B cell (primary cell): ENCODE results near the gene MARK4. TPM values are rescaled to one million over a fixed set of nuclear protein-coding genes. Genes with fewer than 3 reads are reported as not detected.

ENCODE experiments used
- ATAC-seq: fragments of 200-7000 bp; cut with Tn5 transposase; one replicate; pipeline ENCODE4 v1.10.0; 2021; ENCODE audit warnings: low read depth, mild to moderate bottlenecking, moderate number of reproducible peaks, moderate library complexity
- CTCF ChIA-PET: fragments of 350-600 bp; sonication (Branson Sonifier 250); formaldehyde crosslinking; loops from one replicate; lab custom pipeline; 2021; ENCODE audit warnings: antibody characterized with exemption, inconsistent platforms; lab: Charles Lee
- POLR2A ChIA-PET: fragments of 350-600 bp; sonication (Branson Sonifier 250); formaldehyde crosslinking; loops from one replicate; lab custom pipeline; 2021; ENCODE audit warnings: antibody characterized with exemption; lab: Charles Lee
- DNase-seq: peaks from one replicate; pipeline ENCODE4 v3.0.0; 2013
- H2AFZ ChIP-seq: 2 replicates; pipeline ENCODE4 v1.6.1; 2012; ENCODE audit warnings: mild to moderate bottlenecking, low read depth, low read length; ENCODE audit not compliant: insufficient read depth, poor library complexity, severe bottlenecking
- H3K27ac ChIP-seq, 2 donors: 1 replicate in 1 of 2; 2 replicates in 1 of 2; pipeline ENCODE4 v1.5.1; 2012 to 2013; ENCODE audit warnings: low read length in 2 of 2, mild to moderate bottlenecking in 2 of 2, moderate library complexity in 1 of 2
- H3K27me3 ChIP-seq, 4 experiments: fragments of 200-600 bp in 1 of 4; sonication (generic) in 1 of 4; replicated peaks in 1 of 4; 1 replicate in 2 of 4; 2 replicates in 2 of 4; pipeline versions ENCODE4 v1.6.1 to v1.7.0; 2013 to 2016; ENCODE audit warnings: low read length in 3 of 4, mild to moderate bottlenecking in 2 of 4, mixed read lengths in 1 of 4, moderate library complexity in 1 of 4; ENCODE audit not compliant: insufficient read depth in 4 of 4, control insufficient read depth in 3 of 4; ENCODE audit errors: control extremely low read depth in 1 of 4
- H3K36me3 ChIP-seq, 2 experiments: replicated peaks in 1 of 2; 1 replicate in 1 of 2; 2 replicates in 1 of 2; pipeline versions ENCODE4 v1.6.1 to v1.7.1; 2013; ENCODE audit warnings: low read length in 1 of 2; ENCODE audit not compliant: insufficient read depth in 2 of 2, control insufficient read depth in 1 of 2; ENCODE audit errors: control extremely low read depth in 1 of 2, extremely low read depth in 1 of 2
- H3K4me1 ChIP-seq, 2 donors: fragments of 200-600 bp in 1 of 2; sonication (generic) in 1 of 2; 1 replicate in 1 of 2; 2 replicates in 1 of 2; pipeline versions ENCODE4 v1.5.1 to v1.6.1; 2013 to 2017; ENCODE audit warnings: low read length in 2 of 2; ENCODE audit not compliant: control insufficient read depth in 2 of 2, insufficient read depth in 2 of 2
- H3K4me2 ChIP-seq: replicated peaks from 2 replicates; pipeline ENCODE3; 2012; ENCODE audit warnings: mild to moderate bottlenecking, low read depth, low read length; ENCODE audit not compliant: poor library complexity, severe bottlenecking
- H3K4me3 ChIP-seq, 5 experiments: fragments of 200-600 bp in 1 of 5; sonication (generic) in 1 of 5; 1 replicate in 3 of 5; 2 replicates in 2 of 5; pipeline versions ENCODE4 v1.5.1 to v1.7.0; 2011 to 2016; ENCODE audit warnings: low read length in 4 of 5, mild to moderate bottlenecking in 4 of 5, low read depth in 2 of 5, control low read depth in 1 of 5, moderate library complexity in 1 of 5; ENCODE audit not compliant: insufficient read depth in 1 of 5; ENCODE audit errors: control extremely low read depth in 1 of 5, extremely low read depth in 1 of 5
- H3K79me2 ChIP-seq: fragments of 200-600 bp; sonication (generic); one replicate; pipeline ENCODE4 v1.6.0; 2016; ENCODE audit warnings: low read length; ENCODE audit not compliant: control insufficient read depth, insufficient read depth
- H3K9ac ChIP-seq: fragments of 200-600 bp; sonication (generic); 2 replicates; pipeline ENCODE4 v1.6.1; 2017; ENCODE audit warnings: mild to moderate bottlenecking, low read length, moderate library complexity
- H3K9me3 ChIP-seq, 3 donors: one replicate each; pipeline versions ENCODE4 v1.6.1 to v1.7.1; 2013; ENCODE audit warnings: low read length in 2 of 3; ENCODE audit not compliant: control insufficient read depth in 2 of 3, insufficient read depth in 1 of 3; ENCODE audit errors: control extremely low read depth in 1 of 3
- H4K20me1 ChIP-seq: 2 replicates; pipeline ENCODE4 v1.6.0; 2012; ENCODE audit warnings: mild to moderate bottlenecking, low read length; ENCODE audit not compliant: insufficient read depth, control insufficient read depth, poor library complexity, severe bottlenecking
- H3K27ac Mint-ChIP-seq: one replicate; pipeline ENCODE4 v1.8.0; 2021; ENCODE audit warnings: mixed read lengths
- H3K27me3 Mint-ChIP-seq: one replicate; pipeline ENCODE4 v1.8.0; 2021; ENCODE audit warnings: mixed read lengths
- H3K4me1 Mint-ChIP-seq: one replicate; pipeline ENCODE4 v1.8.0; 2021; ENCODE audit warnings: mixed read lengths
- H3K4me3 Mint-ChIP-seq: one replicate; pipeline ENCODE4 v1.8.0; 2021; ENCODE audit warnings: mixed read lengths
- H3K9me3 Mint-ChIP-seq: one replicate; pipeline ENCODE4 v1.8.0; 2022; ENCODE audit warnings: mixed read lengths; ENCODE audit not compliant: insufficient read depth
- CTCF ChIP-seq: fragments of 200-600 bp; IDR thresholded peaks from one replicate; pipeline ENCODE4 v1.8.0; 2022; ENCODE audit warnings: antibody characterized with exemption, mild to moderate bottlenecking
- EZH2 ChIP-seq: IDR thresholded peaks from 2 replicates; pipeline ENCODE4 v1.6.1; 2012; ENCODE audit warnings: borderline replicate concordance, low read depth, mild to moderate bottlenecking, moderate library complexity, low read length; ENCODE audit not compliant: insufficient read depth, poor library complexity, severe bottlenecking
- WGBS: methylation state at CpG from one replicate; pipeline ENCODE4 v1.1.5; 2013; ENCODE audit warnings: missing lambda C conversion rate; ENCODE audit not compliant: insufficient coverage; 5-methylcytosine and 5-hydroxymethylcytosine counted together
- intact Hi-C: fragments of 100-400 bp; cut with micrococcal nuclease; formaldehyde crosslinking; loops from one replicate; pipeline ENCODE4 v1.10.0; 2022
- polyA plus RNA-seq: library from polyadenylated mRNA; depleted of rRNA; stranded (reverse); fragments of >200 nt; gene quantifications from 2 replicates; pipeline ENCODE4 v1.2.3, GENCODE V29; 2012
- total RNA-seq, 2 donors: library from RNA; stranded (reverse); fragments of 120-200 nt in 1 of 2; gene quantifications; 1 replicate in 1 of 2; 2 replicates in 1 of 2; pipeline versions ENCODE4 v1.2.3 to v1.2.4, GENCODE V29; 2013 to 2022

Gene MARK4
- total and polyA plus RNA-seq, 2 donors (not counting 1 experiment from before 2014, with no cell fraction given): 13.5 to 36.2 TPM

GRCh38 chr19:45255611-45256157 lies 4.6 kb downstream of the MARK4 start:
- POLR2A ChIA-PET: no interaction called here

More at GRCh38 chr19:45255611-45256157, 4.6 kb downstream of the MARK4 start:
- Histone ChIP-seq H3K9ac (no peak overlapping the region), H3K4me1 (peaks cover 22 to 29% of the 10 kb centered on the region in 2 donors), H3K9me3 (no peaks in the 10 kb centered on the region), H3K79me2 (peaks cover 47% of the 10 kb centered on the region), H3K27ac (no peak overlapping the region), H3K27me3 (no peaks in the 10 kb centered on the region), H2AFZ (no peak overlapping the region), H4K20me1 (peaks cover 53% of the 10 kb centered on the region), H3K36me3 (peaks cover 0 to 2% of the 10 kb centered on the region in 2 experiments), H3K4me2 (no peak overlapping the region), H3K4me3 (no peak overlapping the region)
- no peaks in the 10 kb centered on the region for H3K27me3 Mint-ChIP-seq
- H3K4me3 Mint-ChIP-seq: no peak overlapping the region
- intact Hi-C loops: no loop called here
- CTCF ChIA-PET: no interaction called here
- no peak for TF ChIP-seq EZH2
- TF ChIP-seq CTCF: no peak
- DNase-seq (no peak), ATAC-seq (no peak)
- H3K9me3 Mint-ChIP-seq: no peaks in the 10 kb centered on the region
- 97% methylated on average over 5 of the region's 9 CpGs for WGBS
- no peak overlapping the region for H3K27ac Mint-ChIP-seq
- peaks cover 31% of the 10 kb centered on the region for H3K4me1 Mint-ChIP-seq
